MM.1S (cell line): ENCODE results near the gene METAP1D.

Experiments
- DNase-seq: peaks from one replicate; pipeline ENCODE4 v3.0.0-alpha.2; 2015
- H2AFZ ChIP-seq: fragments of 300-600 bp; sonication (generic); 2 replicates; pipeline ENCODE4 v1.6.0; 2016; ENCODE audit warnings: antibody characterized with exemption, low read length
- H3F3A ChIP-seq: fragments of 300-600 bp; sonication (generic); 2 replicates; pipeline ENCODE4 v1.6.1; 2016; ENCODE audit warnings: mild to moderate bottlenecking, antibody characterized with exemption, low read length, moderate library complexity, mixed read lengths; ENCODE audit not compliant: insufficient read depth
- H3K27ac ChIP-seq: fragments of 300-600 bp; sonication (generic); 2 replicates; pipeline ENCODE4 v1.5.1; 2016; ENCODE audit warnings: mild to moderate bottlenecking, low read length
- H3K27me3 ChIP-seq: fragments of 300-600 bp; sonication (generic); replicated peaks from 2 replicates; pipeline ENCODE4 v1.6.0; 2016; ENCODE audit warnings: low read length; ENCODE audit not compliant: insufficient read depth
- H3K36me3 ChIP-seq: fragments of 300-600 bp; sonication (generic); replicated peaks from 2 replicates; pipeline ENCODE4 v1.6.1; 2016; ENCODE audit warnings: mild to moderate bottlenecking, low read length, mixed read lengths; ENCODE audit not compliant: insufficient read depth
- H3K4me1 ChIP-seq: fragments of 300-600 bp; sonication (generic); 2 replicates; pipeline ENCODE4 v1.6.1; 2016; ENCODE audit warnings: low read length, mixed read lengths
- H3K4me2 ChIP-seq: fragments of 300-600 bp; sonication (generic); 2 replicates; pipeline ENCODE4 v1.6.0; 2016; ENCODE audit warnings: low read depth, low read length
- H3K4me3 ChIP-seq: fragments of 300-600 bp; sonication (generic); 2 replicates; pipeline ENCODE4 v1.5.1; 2016; ENCODE audit warnings: low read length, mixed read lengths
- H3K79me2 ChIP-seq: fragments of 300-600 bp; sonication (generic); 2 replicates; pipeline ENCODE4 v1.6.1; 2016; ENCODE audit warnings: mixed run types, low read length, mixed read lengths
- H3K9ac ChIP-seq: fragments of 300-600 bp; sonication (generic); 2 replicates; pipeline ENCODE4 v1.6.1; 2016; ENCODE audit warnings: low read length, mixed read lengths
- H3K9me2 ChIP-seq: fragments of 300-600 bp; sonication (generic); replicated peaks from 2 replicates; pipeline ENCODE4 v1.6.1; 2016; ENCODE audit warnings: mild to moderate bottlenecking, low read length, mixed read lengths; ENCODE audit not compliant: insufficient read depth
- H3K9me3 ChIP-seq: fragments of 300-600 bp; sonication (generic); replicated peaks from 2 replicates; pipeline ENCODE4 v1.6.1; 2016; ENCODE audit warnings: mild to moderate bottlenecking, low read length, mixed read lengths; ENCODE audit not compliant: insufficient read depth
- H4K20me1 ChIP-seq: fragments of 300-600 bp; sonication (generic); 2 replicates; pipeline ENCODE4 v1.6.1; 2016; ENCODE audit warnings: mild to moderate bottlenecking, low read length, moderate library complexity, mixed read lengths; ENCODE audit not compliant: insufficient read depth
- EZH2 ChIP-seq: fragments of 300-600 bp; sonication (generic); optimal IDR thresholded peaks from 2 replicates; pipeline ENCODE3; 2017; ENCODE audit warnings: low read depth, mild to moderate bottlenecking, antibody characterized with exemption, low read length, mixed read lengths
- EZH2phosphoT487 ChIP-seq: fragments of 300-600 bp; sonication (generic); IDR thresholded peaks from 2 replicates; pipeline ENCODE4 v1.6.1; 2018; ENCODE audit warnings: antibody characterized with exemption, low read length
- TF ChIP-seq, protein P1 (sequence below): fragments of 300-600 bp; sonication (generic); IDR thresholded peaks from 2 replicates; pipeline ENCODE4 v1.5.1; 2016; ENCODE audit warnings: antibody characterized with exemption, low read length, mixed read lengths

METAP1D gene

DNA sequence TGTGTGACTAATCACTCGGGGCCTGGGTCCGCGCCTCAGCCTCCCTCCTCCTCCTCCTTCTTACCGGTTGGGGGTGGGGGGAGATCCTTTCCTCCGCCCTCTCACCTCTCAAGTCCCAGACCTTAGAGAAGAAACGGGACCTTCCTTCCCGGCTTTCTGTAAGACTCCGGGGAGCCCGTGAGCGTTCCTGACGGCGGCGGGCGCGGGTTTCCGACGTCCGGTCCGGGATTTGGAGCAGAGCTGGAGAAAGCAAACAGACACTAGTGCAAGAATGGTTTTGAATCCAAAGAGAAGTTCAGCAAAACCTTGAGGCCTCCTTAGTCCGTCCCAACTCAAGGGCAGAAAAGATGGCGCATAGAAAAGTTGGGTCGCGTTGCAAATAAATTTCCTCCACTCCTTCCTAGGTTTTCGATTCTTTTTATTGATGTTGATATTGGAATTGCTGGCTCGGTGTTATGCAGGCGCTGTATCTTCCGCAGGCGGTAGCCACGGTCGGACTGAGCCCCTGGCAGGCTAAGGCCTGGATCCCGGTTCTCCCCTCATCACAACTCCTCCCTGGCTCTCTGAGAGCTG lies 87.5 kb downstream of the METAP1D start:
- peaks cover 93% of the 10 kb centered on the region for H3K27me3 ChIP-seq
- no peak overlapping the region for H3K4me3 ChIP-seq
- H3K9me3 ChIP-seq: no peaks in the 10 kb centered on the region
- no peaks in the 10 kb centered on the region for H3K36me3 ChIP-seq
- H3K9ac ChIP-seq: no peak overlapping the region
- H3F3A ChIP-seq: no peaks in the 10 kb centered on the region
- no peak for TF ChIP-seq EZH2
- TF ChIP-seq EZH2phosphoT487: no peak
- TF ChIP-seq, protein P1, sequence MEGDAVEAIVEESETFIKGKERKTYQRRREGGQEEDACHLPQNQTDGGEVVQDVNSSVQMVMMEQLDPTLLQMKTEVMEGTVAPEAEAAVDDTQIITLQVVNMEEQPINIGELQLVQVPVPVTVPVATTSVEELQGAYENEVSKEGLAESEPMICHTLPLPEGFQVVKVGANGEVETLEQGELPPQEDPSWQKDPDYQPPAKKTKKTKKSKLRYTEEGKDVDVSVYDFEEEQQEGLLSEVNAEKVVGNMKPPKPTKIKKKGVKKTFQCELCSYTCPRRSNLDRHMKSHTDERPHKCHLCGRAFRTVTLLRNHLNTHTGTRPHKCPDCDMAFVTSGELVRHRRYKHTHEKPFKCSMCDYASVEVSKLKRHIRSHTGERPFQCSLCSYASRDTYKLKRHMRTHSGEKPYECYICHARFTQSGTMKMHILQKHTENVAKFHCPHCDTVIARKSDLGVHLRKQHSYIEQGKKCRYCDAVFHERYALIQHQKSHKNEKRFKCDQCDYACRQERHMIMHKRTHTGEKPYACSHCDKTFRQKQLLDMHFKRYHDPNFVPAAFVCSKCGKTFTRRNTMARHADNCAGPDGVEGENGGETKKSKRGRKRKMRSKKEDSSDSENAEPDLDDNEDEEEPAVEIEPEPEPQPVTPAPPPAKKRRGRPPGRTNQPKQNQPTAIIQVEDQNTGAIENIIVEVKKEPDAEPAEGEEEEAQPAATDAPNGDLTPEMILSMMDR: no peak
- H2AFZ ChIP-seq: no peak overlapping the region
- no peaks in the 10 kb centered on the region for H3K79me2 ChIP-seq
- no peak for DNase-seq
- no peak overlapping the region for H3K4me2 ChIP-seq
- no peak overlapping the region for H3K27ac ChIP-seq
- H4K20me1 ChIP-seq: no peaks in the 10 kb centered on the region
- H3K4me1 ChIP-seq: 0 out of 2 replicates have a peak, but pooled peaks cover 6% of the 10 kb centered on the region
- H3K9me2 ChIP-seq: no peaks in the 10 kb centered on the region

DNA sequence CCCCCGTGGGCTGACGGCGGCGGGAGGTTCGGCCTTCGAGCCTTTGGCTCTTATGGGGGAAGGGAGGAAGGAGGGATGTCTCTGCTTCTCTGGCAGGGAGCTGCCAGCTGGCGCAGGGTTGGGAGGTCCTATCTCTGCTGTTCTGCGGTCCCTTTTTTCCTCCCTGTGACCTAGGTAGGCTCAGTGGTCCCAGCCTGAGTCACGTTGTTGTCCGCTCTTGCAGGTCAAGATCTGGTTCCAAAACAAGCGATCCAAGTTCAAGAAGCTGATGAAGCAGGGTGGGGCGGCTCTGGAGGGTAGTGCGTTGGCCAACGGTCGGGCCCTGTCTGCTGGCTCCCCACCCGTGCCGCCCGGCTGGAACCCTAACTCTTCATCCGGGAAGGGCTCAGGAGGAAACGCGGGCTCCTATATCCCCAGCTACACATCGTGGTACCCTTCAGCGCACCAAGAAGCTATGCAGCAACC lies 88.1 kb downstream of the METAP1D start:
- Histone ChIP-seq H3K4me2 (no peak overlapping the region), H4K20me1 (no peaks in the 10 kb centered on the region), H3K4me3 (no peak overlapping the region), H3K4me1 (0 out of 2 replicates have a peak, but pooled peaks cover 6% of the 10 kb centered on the region), H3K9me2 (no peaks in the 10 kb centered on the region), H2AFZ (no peak overlapping the region), H3F3A (no peaks in the 10 kb centered on the region), H3K9ac (no peak overlapping the region), H3K27ac (no peak overlapping the region), H3K79me2 (no peaks in the 10 kb centered on the region), H3K9me3 (no peaks in the 10 kb centered on the region), H3K36me3 (no peaks in the 10 kb centered on the region), H3K27me3 (peaks cover 93% of the 10 kb centered on the region)
- DNase-seq: no peak
- TF ChIP-seq EZH2phosphoT487 (no peak), EZH2 (no peak)
- TF ChIP-seq, protein P1: no peak

DNA sequence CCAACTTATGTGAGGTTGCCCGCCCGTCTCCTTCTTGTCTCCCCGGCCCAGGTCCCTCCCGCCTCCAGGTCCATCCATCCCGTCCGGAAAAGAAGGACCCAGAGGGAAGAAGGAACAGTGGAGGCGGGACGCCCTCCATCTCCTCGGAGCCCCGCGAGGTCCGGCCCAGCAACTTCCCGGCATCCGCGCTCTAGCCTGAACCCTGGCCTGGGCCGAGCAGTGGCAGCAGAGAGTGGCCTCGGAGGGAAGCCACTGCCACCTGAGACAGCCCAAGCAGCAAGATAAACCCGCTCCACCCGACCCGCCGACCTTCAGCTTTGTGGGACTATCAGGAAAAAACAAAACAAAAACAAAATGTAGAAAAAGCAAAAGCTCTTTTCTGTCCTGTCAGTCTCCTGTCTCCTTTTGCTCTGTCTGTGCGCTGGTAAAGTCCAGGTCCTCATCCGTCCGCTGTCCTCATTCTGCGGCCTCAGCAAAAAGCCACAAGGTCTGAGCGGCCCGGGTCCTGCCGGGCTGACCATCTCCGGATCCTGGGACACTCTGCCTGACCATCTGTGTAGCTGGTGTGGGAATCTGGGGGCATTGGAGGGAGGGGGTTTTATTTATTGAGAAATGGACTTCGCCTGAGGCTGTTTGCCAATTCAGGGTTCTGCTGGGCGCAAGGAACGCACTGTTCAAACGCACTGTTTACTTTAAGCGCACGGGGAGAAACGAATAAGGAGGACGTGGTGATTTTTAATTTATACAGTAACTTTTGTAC lies 88.7 kb downstream of the METAP1D start:
- H3K9ac ChIP-seq: no peak overlapping the region
- H2AFZ ChIP-seq: no peak overlapping the region
- DNase-seq: no peak
- no peaks in the 10 kb centered on the region for H3K9me2 ChIP-seq
- H3K4me1 ChIP-seq: 0 out of 2 replicates have a peak, but pooled peaks cover 6% of the 10 kb centered on the region
- H3K79me2 ChIP-seq: no peaks in the 10 kb centered on the region
- H4K20me1 ChIP-seq: no peaks in the 10 kb centered on the region
- no peaks in the 10 kb centered on the region for H3K36me3 ChIP-seq
- no peaks in the 10 kb centered on the region for H3K9me3 ChIP-seq
- H3K27ac ChIP-seq: no peak overlapping the region
- no peak overlapping the region for H3K4me3 ChIP-seq
- H3K27me3 ChIP-seq: peaks cover 93% of the 10 kb centered on the region
- H3F3A ChIP-seq: no peaks in the 10 kb centered on the region
- H3K4me2 ChIP-seq: no peak overlapping the region
- TF ChIP-seq EZH2 (no peak), EZH2phosphoT487 (no peak)
- TF ChIP-seq, protein P1: no peak
